GM23338 (cell line): ENCODE results near the gene CAPZA1. TPM values are rescaled to one million over a fixed set of nuclear protein-coding genes. Genes with fewer than 3 reads are reported as not detected.

Source experiments
- ATAC-seq: fragments of 200-7000 bp; cut with Tn5 transposase; 3 replicates; pipeline ENCODE4 v1.9.1; 2020
- DNase-seq: peaks from one replicate; pipeline ENCODE4 v3.0.0-alpha.2; 2015; ENCODE audit warnings: low spot score
- H2AFZ ChIP-seq: fragments of 200-600 bp; sonication (generic); 2 replicates; pipeline ENCODE4 v1.8.0; 2016; ENCODE audit warnings: antibody characterized with exemption, mild to moderate bottlenecking, moderate library complexity
- H3F3A ChIP-seq: fragments of 200-600 bp; sonication (generic); replicated peaks from 2 replicates; pipeline ENCODE4 v1.8.0; 2017; ENCODE audit warnings: antibody characterized with exemption, mixed run types, low read depth
- H3K27ac ChIP-seq: fragments of 200-600 bp; sonication (generic); 2 replicates; pipeline ENCODE4 v1.6.1; 2016; ENCODE audit warnings: low read depth
- H3K27me3 ChIP-seq: fragments of 200-600 bp; sonication (generic); 2 replicates; pipeline ENCODE4 v1.8.0; 2016; ENCODE audit warnings: mild to moderate bottlenecking, mixed run types, moderate library complexity; ENCODE audit not compliant: insufficient read depth
- H3K36me3 ChIP-seq: fragments of 200-600 bp; sonication (generic); 2 replicates; pipeline ENCODE4 v1.8.0; 2016; ENCODE audit warnings: mild to moderate bottlenecking; ENCODE audit not compliant: insufficient read depth
- H3K4me1 ChIP-seq: fragments of 200-600 bp; sonication (generic); 2 replicates; pipeline ENCODE4 v1.8.0; 2016; ENCODE audit warnings: mild to moderate bottlenecking, moderate library complexity; ENCODE audit not compliant: insufficient read depth
- H3K4me2 ChIP-seq: fragments of 200-600 bp; sonication (generic); 2 replicates; pipeline ENCODE4 v1.7.1; 2017; ENCODE audit warnings: mixed run types
- H3K4me3 ChIP-seq: fragments of 200-600 bp; sonication (generic); 2 replicates; pipeline ENCODE4 v1.6.1; 2016; ENCODE audit warnings: mixed run types
- H3K79me2 ChIP-seq: fragments of 200-600 bp; sonication (generic); replicated peaks from 2 replicates; pipeline ENCODE4 v1.8.0; 2017; ENCODE audit warnings: mild to moderate bottlenecking; ENCODE audit not compliant: insufficient read depth
- H3K9me2 ChIP-seq: fragments of 200-600 bp; sonication (generic); 2 replicates; pipeline ENCODE4 v1.8.0; 2017; ENCODE audit not compliant: insufficient read depth
- H4K20me1 ChIP-seq: fragments of 200-600 bp; sonication (generic); replicated peaks from 2 replicates; pipeline ENCODE4 v1.8.0; 2017; ENCODE audit warnings: mild to moderate bottlenecking; ENCODE audit not compliant: insufficient read depth
- H3K27ac Mint-ChIP-seq: 2 replicates; pipeline ENCODE4 v1.8.0; 2020; ENCODE audit warnings: inconsistent platforms, mild to moderate bottlenecking, moderate library complexity, mixed read lengths
- H3K27me3 Mint-ChIP-seq: 3 replicates; pipeline ENCODE4 v1.8.0; 2022; ENCODE audit warnings: low read depth, mild to moderate bottlenecking, moderate library complexity, mixed read lengths, inconsistent platforms; ENCODE audit not compliant: insufficient read depth, poor library complexity
- H3K36me3 Mint-ChIP-seq: 3 replicates; pipeline ENCODE4 v1.8.0; 2021; ENCODE audit warnings: low read depth, mild to moderate bottlenecking, inconsistent platforms, moderate library complexity, mixed read lengths
- H3K4me1 Mint-ChIP-seq: 3 replicates; pipeline ENCODE4 v1.8.0; 2020; ENCODE audit warnings: mild to moderate bottlenecking, inconsistent platforms, mixed read lengths
- H3K4me3 Mint-ChIP-seq: 3 replicates; pipeline ENCODE4 v1.8.0; 2021; ENCODE audit warnings: moderate library complexity, mild to moderate bottlenecking, inconsistent platforms, mixed read lengths
- H3K9me3 Mint-ChIP-seq: 3 replicates; pipeline ENCODE4 v1.8.0; 2020; ENCODE audit warnings: moderate library complexity, mild to moderate bottlenecking, inconsistent platforms, mixed read lengths
- CREB1 ChIP-seq: fragments of 250-450 bp; sonication (Bioruptor Pico); IDR thresholded peaks from 2 replicates; pipeline ENCODE4 v1.5.0; 2020; ENCODE audit warnings: low read depth, mild to moderate bottlenecking, moderate library complexity
- ETS1 ChIP-seq: IDR thresholded peaks from 2 replicates; pipeline ENCODE4 v1.6.1; 2016; ENCODE audit warnings: antibody characterized with exemption
- EZH2 ChIP-seq: fragments of 200-600 bp; sonication (generic); IDR thresholded peaks from one replicate; pipeline ENCODE4 v1.8.0; 2017; ENCODE audit warnings: antibody characterized with exemption, mild to moderate bottlenecking, low read depth; ENCODE audit not compliant: unreplicated experiment
- EZH2phosphoT487 ChIP-seq: fragments of 200-600 bp; sonication (generic); IDR thresholded peaks from one replicate; pipeline ENCODE4 v1.8.1; 2018; ENCODE audit warnings: antibody characterized with exemption; ENCODE audit not compliant: unreplicated experiment
- STAT1 ChIP-seq: IDR thresholded peaks from one replicate; pipeline ENCODE4 v1.6.1; 2016; ENCODE audit warnings: antibody characterized with exemption; ENCODE audit not compliant: unreplicated experiment
- ZNF114 ChIP-seq: fragments of 250-450 bp; sonication (Bioruptor Pico); IDR thresholded peaks from 2 replicates; pipeline ENCODE4 v1.5.0; 2020; ENCODE audit warnings: mild to moderate bottlenecking, moderate library complexity
- polyA plus RNA-seq: library from polyadenylated mRNA; unstranded; fragments of >200 nt; fragmentation: Nextera tagmentation; extraction: Ambion mirVana; gene quantifications from 2 replicates; pipeline ENCODE4 v1.2.1, GENCODE V29; 2016
- total RNA-seq: library from RNA; depleted of rRNA; stranded (reverse); fragments of >200 nt; shearing (Covaris generic); gene quantifications from 2 replicates; pipeline ENCODE4 v1.2.3, GENCODE V29; 2014
- TF ChIP-seq, protein P1 (sequence below): fragments of 250-450 bp; sonication (Bioruptor Pico); IDR thresholded peaks from 2 replicates; pipeline ENCODE4 v1.5.0; 2020; ENCODE audit warnings: mild to moderate bottlenecking, moderate library complexity

The CAPZA1 gene
- total and polyA plus RNA-seq, 2 experiments from 2014 or later, result 147 to 182 TPM

DNA sequence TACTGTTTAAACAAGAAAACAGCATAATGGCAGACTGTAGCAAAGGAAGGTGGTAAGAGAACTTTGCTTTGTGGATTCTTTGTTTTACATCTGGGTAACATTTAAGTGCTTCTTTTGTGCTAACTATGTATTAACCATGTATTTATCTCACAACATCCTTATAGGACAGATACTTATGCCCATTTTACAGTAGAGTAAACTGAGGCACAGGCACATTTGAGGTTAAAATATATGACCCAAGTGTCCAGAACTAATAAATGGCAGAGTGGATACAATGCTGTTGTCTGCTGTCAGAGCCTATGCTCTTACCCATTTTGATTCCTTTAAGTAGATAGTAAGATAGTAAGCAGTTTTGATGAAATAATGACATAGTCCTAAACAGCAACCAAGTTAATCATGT, 7.3 kb downstream of the CAPZA1 start:
- Mint-ChIP-seq H3K4me1 (no peaks in the 10 kb centered on the region), H3K27me3 (peaks cover 3% of the 10 kb centered on the region), H3K36me3 (no peaks in the 10 kb centered on the region), H3K4me3 (no peak overlapping the region), H3K9me3 (no peaks in the 10 kb centered on the region), H3K27ac (no peak overlapping the region)
- H4K20me1 ChIP-seq, result peaks cover 70% of the 10 kb centered on the region
- no peak for DNase-seq
- TF ChIP-seq ZNF114 (CRISPR knock-in tag) (no peak), EZH2phosphoT487 (no peak), STAT1 (no peak), EZH2 (no peak), CREB1 (no peak)
- TF ChIP-seq, protein P1, sequence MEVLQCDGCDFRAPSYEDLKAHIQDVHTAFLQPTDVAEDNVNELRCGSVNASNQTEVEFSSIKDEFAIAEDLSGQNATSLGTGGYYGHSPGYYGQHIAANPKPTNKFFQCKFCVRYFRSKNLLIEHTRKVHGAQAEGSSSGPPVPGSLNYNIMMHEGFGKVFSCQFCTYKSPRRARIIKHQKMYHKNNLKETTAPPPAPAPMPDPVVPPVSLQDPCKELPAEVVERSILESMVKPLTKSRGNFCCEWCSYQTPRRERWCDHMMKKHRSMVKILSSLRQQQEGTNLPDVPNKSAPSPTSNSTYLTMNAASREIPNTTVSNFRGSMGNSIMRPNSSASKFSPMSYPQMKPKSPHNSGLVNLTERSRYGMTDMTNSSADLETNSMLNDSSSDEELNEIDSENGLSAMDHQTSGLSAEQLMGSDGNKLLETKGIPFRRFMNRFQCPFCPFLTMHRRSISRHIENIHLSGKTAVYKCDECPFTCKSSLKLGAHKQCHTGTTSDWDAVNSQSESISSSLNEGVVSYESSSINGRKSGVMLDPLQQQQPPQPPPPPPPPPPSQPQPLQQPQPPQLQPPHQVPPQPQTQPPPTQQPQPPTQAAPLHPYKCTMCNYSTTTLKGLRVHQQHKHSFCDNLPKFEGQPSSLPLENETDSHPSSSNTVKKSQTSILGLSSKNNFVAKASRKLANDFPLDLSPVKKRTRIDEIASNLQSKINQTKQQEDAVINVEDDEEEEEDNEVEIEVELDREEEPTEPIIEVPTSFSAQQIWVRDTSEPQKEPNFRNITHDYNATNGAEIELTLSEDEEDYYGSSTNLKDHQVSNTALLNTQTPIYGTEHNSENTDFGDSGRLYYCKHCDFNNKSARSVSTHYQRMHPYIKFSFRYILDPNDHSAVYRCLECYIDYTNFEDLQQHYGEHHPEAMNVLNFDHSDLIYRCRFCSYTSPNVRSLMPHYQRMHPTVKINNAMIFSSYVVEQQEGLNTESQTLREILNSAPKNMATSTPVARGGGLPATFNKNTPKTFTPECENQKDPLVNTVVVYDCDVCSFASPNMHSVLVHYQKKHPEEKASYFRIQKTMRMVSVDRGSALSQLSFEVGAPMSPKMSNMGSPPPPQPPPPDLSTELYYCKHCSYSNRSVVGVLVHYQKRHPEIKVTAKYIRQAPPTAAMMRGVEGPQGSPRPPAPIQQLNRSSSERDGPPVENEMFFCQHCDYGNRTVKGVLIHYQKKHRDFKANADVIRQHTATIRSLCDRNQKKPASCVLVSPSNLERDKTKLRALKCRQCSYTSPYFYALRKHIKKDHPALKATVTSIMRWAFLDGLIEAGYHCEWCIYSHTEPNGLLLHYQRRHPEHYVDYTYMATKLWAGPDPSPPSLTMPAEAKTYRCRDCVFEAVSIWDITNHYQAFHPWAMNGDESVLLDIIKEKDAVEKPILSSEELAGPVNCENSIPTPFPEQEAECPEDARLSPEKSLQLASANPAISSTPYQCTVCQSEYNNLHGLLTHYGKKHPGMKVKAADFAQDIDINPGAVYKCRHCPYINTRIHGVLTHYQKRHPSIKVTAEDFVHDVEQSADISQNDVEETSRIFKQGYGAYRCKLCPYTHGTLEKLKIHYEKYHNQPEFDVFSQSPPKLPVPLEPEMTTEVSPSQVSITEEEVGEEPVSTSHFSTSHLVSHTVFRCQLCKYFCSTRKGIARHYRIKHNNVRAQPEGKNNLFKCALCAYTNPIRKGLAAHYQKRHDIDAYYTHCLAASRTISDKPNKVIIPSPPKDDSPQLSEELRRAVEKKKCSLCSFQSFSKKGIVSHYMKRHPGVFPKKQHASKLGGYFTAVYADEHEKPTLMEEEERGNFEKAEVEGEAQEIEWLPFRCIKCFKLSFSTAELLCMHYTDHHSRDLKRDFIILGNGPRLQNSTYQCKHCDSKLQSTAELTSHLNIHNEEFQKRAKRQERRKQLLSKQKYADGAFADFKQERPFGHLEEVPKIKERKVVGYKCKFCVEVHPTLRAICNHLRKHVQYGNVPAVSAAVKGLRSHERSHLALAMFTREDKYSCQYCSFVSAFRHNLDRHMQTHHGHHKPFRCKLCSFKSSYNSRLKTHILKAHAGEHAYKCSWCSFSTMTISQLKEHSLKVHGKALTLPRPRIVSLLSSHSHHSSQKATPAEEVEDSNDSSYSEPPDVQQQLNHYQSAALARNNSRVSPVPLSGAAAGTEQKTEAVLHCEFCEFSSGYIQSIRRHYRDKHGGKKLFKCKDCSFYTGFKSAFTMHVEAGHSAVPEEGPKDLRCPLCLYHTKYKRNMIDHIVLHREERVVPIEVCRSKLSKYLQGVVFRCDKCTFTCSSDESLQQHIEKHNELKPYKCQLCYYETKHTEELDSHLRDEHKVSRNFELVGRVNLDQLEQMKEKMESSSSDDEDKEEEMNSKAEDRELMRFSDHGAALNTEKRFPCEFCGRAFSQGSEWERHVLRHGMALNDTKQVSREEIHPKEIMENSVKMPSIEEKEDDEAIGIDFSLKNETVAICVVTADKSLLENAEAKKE, result no peak
- no peak overlapping the region for H3K4me3 ChIP-seq
- ATAC-seq, result no peak
- no peaks in the 10 kb centered on the region; the same call in 1 of the 2 replicates for H3K4me1 ChIP-seq
- H2AFZ ChIP-seq, result no peak overlapping the region
- H3F3A ChIP-seq, result no peaks in the 10 kb centered on the region
- H3K79me2 ChIP-seq, result peaks cover 100% of the 10 kb centered on the region
- 0 out of 2 replicates have a peak, but pooled peaks cover 3% of the 10 kb centered on the region for H3K36me3 ChIP-seq
- no peaks in the 10 kb centered on the region for H3K27me3 ChIP-seq
- H3K27ac ChIP-seq, result no peak overlapping the region
- no peak overlapping the region for H3K4me2 ChIP-seq
- no peaks in the 10 kb centered on the region for H3K9me2 ChIP-seq

DNA sequence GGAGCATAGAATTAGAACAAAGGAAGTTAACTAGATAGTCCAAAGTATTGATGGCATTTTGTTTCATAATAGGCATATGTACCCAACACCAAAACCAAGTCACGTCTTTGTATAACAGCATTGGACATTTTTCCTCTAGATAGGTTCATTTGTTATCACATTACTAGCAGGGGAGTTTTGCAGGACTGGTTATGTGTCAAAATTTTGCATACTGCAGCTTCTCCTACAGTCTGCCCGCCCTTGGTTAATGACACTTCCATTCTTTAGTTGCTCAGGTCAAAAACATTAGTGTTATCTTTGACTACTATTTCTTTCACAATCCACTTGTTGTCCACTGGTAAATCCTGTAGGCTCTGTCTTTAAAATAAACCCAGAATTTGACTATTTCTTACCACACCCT, 8.9 kb downstream of the CAPZA1 start:
- H3K9me3 Mint-ChIP-seq, result no peaks in the 10 kb centered on the region
- Histone ChIP-seq H3F3A (no peaks in the 10 kb centered on the region), H3K27ac (no peak overlapping the region; the same call in 1 of the 2 replicates), H3K9me2 (no peaks in the 10 kb centered on the region), H3K4me2 (no peak overlapping the region), H3K79me2 (peaks cover 100% of the 10 kb centered on the region), H4K20me1 (peaks cover 76% of the 10 kb centered on the region), H3K27me3 (no peaks in the 10 kb centered on the region), H2AFZ (no peak overlapping the region), H3K36me3 (0 out of 2 replicates have a peak, but pooled peaks cover 3% of the 10 kb centered on the region), H3K4me3 (no peak overlapping the region), H3K4me1 (no peaks in the 10 kb centered on the region; the same call in 1 of the 2 replicates)
- H3K27ac Mint-ChIP-seq, result no peak overlapping the region
- H3K4me3 Mint-ChIP-seq, result no peak overlapping the region
- no peaks in the 10 kb centered on the region for H3K4me1 Mint-ChIP-seq
- ATAC-seq, result no peak
- peaks cover 3% of the 10 kb centered on the region for H3K27me3 Mint-ChIP-seq
- DNase-seq, result no peak
- TF ChIP-seq ETS1, result no peak
- H3K36me3 Mint-ChIP-seq, result no peaks in the 10 kb centered on the region
